GM21786 (cell line): Measurements from ENCODE around the gene KIT.
"Not testable (repeated sequence)": the region's sequence is repeated elsewhere in the genome, so short reads cannot be mapped to it uniquely, and the experiment has no call there.

Experiments used
- ATAC-seq: cut with Tn5 transposase; IDR thresholded peaks from one replicate; pipeline ENCODE4 v1.9.1; 2021; ENCODE audit not compliant: unreplicated experiment

KIT gene

GRCh38 chr4:54657551-54658251 lies at the start of gene KIT:
Gene KIT, plus strand, starts transcription at chr4:54657957. Its CDS starts 58 bp downstream, at chr4:54658015.
- ATAC-seq: no peak

DNA sequence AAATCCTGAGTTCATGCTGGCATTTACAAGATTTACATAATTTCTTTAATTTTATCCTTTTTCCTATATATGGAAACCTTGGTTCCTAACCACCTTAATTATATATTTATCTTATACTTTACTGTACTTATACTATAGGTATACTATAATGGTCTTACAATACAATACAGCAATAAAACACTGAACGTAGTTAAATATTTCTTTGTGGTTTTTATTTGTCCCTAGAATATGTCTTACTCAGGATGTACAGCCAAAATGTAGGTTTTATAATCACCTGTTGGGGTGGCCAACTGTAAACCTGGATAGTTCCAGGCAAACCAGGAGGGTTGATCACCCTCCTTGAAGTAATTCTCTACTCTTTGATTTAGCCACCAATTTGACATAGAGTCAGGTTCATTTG lies 48.4 kb upstream of the KIT start:
- no peak for ATAC-seq

GRCh38 chr4:54614149-54614548 lies 43.6 kb upstream of the KIT start:
- ATAC-seq: no peak

DNA sequence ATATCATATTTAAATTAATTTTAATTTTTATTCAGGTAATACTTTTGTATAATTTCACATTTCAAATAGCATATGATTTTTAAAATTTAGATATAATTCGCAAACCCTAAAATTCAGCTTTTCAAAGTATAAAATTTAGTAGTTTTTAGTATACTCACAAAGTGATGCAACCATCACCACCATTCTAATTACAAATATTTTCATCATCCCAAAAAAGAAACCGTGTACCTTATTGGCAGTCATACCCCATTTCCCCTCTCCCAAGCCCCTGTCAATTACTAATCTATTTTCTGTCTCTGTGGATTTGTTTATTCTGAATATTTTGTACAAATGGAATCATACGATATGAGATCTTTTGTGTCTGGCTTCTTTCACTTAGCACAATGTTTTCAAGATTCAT lies 37.0 kb upstream of the KIT start:
- ATAC-seq: no peak

DNA sequence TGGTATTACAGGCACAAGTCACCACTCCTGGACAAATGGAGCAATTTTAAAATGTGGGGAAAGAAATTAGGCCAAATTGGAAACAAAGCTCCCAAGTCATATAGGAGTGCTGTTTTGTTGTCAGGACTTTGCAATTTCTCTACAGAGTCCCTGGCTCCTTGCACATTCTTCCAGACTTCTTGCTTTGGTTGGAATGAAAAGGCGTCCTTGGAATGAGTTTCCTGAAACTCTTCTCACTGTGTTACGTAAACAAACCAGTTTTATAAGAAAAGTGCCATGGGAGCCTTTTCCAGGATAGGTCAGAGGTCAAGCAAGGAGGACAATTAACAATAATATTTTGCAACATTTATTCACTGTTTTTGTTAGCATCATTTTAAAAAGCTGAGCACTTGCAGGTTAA lies 32.4 kb upstream of the KIT start:
- ATAC-seq: no peak

DNA sequence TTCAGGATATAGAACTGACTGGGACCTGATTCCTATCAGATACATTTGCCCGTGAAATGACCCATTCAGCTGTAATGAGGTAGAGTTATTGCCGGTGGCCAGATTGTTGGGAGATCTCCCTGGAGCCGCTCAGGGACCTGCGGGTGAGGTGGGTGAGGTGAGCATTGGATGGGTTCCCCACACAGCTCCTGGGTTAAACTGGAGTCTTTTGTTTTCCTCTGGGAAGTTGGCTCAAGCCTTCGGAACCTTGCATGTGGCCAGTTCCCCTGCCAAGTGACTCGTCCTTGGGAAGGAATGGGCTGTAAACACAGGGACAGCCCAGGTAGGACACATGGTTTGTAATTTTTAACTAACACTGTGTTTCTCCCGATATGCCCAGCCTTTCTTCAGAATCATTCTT lies 31.6 kb upstream of the KIT start:
- no peak for ATAC-seq

- no peak for ATAC-seq
Measured at GRCh38 chr4:54632537-54632936, 25.2 kb upstream of the KIT start.

DNA sequence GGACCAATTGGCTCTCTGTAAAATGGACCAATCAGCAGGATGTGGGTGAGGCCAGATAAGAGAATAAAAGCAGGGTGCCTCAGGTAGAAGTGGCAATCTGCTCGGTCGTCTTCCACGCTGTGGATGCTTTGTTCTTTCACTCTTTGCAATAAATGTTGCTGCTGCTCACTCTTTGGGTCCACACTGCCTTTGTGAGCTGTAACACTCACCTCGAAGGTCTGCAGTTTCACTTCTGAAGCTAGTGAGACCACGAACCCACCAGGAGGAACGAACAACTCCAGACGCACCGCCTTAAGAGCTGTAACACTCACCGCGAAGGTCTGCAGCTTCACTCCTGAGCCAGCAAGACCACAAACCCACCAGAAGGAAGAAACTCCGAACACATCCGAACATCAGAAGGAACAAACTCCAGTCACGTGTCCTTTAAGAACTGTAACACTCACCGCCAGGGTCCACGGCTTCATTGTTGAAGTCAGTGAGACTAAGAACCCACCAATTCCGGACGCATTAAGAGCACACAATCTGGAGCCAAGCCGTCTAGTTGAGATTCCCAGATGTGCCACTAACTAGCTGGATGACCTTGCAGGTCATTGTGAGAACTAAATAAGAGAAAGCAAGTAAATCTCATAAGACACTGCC lies 24.5 kb upstream of the KIT start:
- not testable (repeated sequence) for ATAC-seq

DNA sequence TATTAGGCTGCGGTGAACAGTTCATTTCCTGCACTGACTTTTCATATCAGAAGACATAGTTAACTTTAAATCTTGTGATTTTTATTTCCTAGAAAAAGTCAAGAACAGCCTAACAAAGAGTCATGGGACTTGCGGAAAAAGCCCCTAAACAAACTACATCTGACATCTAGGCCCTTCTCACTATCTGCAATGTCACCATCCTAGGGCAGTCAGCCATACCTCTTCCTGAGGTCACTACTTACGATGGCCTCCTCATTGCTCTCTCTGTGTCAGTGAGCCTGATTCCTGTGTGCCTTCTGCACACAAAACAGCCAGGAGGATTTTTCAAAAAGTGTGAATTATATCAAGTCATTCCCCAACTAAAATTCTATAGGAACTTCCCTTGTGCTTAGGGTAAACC lies 22.4 kb upstream of the KIT start:
- no peak for ATAC-seq

GRCh38 chr4:54637325-54637724 lies 20.4 kb upstream of the KIT start:
- no peak for ATAC-seq

GRCh38 chr4:54641101-54641500 lies 16.7 kb upstream of the KIT start:
- ATAC-seq: not testable (repeated sequence)

- no peak for ATAC-seq
Measured at GRCh38 chr4:54643172-54643571, 14.6 kb upstream of the KIT start.

- ATAC-seq: no peak
Measured at GRCh38 chr4:54643958-54644751, 13.6 kb upstream of the KIT start.

DNA sequence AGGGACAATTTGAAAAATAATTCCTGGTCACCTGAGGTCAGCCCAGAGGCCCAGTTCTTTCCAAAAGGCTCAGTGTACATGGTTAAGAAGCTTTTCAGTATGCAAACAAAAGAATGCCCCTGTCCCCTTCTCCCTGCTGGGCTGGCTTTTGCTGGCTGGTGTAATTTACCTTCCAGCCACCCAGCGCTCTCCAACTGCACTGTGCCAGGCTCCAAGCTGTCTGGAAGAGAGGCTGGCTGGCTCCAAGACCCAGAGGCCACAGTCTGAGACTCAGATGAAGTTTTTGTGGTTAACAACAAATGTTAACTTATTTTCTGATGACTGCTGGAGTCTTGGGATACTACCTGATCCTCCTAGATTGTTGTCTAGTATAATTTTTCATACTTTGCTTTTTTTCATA lies 11.9 kb upstream of the KIT start:
- ATAC-seq: no peak

- no peak for ATAC-seq
Measured at GRCh38 chr4:54647070-54647469, 10.7 kb upstream of the KIT start.

DNA sequence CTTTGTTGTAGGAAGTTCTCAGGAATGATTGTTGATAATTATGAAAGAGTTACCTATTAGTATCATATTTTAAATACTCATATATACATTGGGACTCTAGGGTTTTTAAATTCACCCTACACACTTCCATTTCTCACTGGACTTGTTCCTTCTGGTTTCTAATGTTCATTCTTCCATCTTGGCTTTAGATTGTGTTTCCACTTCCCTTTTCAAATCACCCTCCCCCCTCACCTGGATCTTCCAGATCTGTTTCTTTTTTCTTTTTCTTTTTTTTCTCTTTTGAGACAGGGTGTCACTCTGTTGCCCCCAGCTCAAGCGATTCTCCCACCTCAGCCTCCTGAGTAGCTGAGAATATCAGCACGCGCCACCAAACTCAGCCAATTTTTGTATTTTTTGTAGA lies 6.7 kb upstream of the KIT start:
- ATAC-seq: no peak

- no peak for ATAC-seq
Measured at GRCh38 chr4:54654753-54655152, 3.0 kb upstream of the KIT start.

DNA sequence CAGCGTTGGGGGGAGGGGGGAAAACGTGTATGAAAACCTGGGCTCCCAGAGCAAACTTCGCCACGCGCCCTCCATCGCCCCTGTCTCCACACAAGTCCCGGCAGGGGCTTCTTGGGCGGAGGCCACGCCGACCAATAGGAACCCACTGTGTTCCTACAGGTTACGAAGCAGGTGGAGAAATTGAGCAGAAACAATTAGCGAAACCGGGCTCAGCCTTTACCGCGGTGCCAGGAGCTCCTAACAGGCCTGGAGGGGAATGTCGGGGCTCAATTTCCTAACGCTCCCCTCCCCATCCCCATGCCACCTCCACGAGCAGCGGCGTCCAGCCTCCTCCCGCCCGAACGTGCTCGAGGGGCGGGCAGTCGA lies 589 bp upstream of the KIT start:
- ATAC-seq: no peak

DNA sequence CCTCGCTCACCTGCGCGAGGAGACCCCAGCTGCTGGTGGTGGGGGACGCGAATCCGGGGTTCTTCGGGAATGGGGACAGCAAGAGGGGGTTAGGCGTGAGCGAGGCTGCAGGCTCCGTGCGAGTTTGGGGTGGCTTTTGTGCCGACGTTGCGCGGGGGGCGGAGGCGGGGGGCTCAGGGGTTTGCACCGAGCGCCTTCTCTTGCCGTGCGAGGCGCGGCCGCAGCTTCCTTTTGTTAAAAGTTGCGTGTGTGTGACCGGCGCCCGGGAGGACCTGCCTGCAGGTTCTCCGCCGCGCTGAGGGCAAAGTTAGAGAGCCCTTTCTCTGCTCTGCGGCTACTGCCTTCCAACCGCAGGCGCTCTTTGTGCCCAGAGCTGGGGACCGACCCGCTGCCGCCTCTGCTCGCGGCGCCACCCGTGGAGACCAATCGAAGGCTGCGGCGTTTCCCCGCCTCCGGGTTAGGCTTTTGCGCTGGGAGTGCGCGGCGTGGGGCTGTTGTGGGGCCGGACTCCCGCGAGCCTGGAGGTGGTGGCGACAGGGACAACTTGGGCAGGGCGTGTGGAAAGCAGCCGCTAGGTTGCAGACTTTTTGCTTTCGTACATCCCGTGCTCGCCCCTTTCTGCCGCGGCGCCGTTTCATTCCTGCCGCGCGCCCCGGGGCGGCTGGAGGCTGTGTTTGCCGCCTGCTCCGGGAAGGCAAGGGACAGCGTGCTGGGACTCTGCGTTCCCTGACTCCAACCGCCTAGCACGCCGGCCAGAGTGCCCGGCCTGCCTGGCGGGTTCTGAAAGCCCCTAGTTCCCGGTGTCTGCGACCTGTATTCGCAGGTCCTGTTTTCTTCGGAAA lies 716 bp downstream of the KIT start:
- ATAC-seq: peak; percentile 46

GRCh38 chr4:54659313-54659712 lies 1.6 kb downstream of the KIT start:
- ATAC-seq: no peak
